Adrenal gland (tissue), 5 donors: ENCODE data around the gene PFN1.

Experiments used
- POLR2A ChIP-seq, 2 donors: fragments of 450-650 bp; IDR thresholded peaks; one replicate each; pipeline ENCODE4 v1.6.1; 2017; ENCODE audit warnings: antibody characterized with exemption in 2 of 2, mild to moderate bottlenecking in 2 of 2, moderate library complexity in 1 of 2
- TF ChIP-seq, protein P1 (sequence below), 6 experiments: fragments of 450-650 bp in 4 of 6; fragments of 200-600 bp in 2 of 6; sonication (generic) in 1 of 6; IDR thresholded peaks; 1 replicate in 5 of 6; 2 replicates in 1 of 6; pipeline versions ENCODE4 v1.5.1 to v1.8.0; 2016 to 2021; ENCODE audit warnings: antibody characterized with exemption in 6 of 6, mild to moderate bottlenecking in 2 of 6, moderate library complexity in 1 of 6
- donor health status: DM: no; HTN: no; CAD: no.

GRCh38 chr17:4959261-4959965 is 11.1 kb upstream of the PFN1 start:
- TF ChIP-seq, protein P1, sequence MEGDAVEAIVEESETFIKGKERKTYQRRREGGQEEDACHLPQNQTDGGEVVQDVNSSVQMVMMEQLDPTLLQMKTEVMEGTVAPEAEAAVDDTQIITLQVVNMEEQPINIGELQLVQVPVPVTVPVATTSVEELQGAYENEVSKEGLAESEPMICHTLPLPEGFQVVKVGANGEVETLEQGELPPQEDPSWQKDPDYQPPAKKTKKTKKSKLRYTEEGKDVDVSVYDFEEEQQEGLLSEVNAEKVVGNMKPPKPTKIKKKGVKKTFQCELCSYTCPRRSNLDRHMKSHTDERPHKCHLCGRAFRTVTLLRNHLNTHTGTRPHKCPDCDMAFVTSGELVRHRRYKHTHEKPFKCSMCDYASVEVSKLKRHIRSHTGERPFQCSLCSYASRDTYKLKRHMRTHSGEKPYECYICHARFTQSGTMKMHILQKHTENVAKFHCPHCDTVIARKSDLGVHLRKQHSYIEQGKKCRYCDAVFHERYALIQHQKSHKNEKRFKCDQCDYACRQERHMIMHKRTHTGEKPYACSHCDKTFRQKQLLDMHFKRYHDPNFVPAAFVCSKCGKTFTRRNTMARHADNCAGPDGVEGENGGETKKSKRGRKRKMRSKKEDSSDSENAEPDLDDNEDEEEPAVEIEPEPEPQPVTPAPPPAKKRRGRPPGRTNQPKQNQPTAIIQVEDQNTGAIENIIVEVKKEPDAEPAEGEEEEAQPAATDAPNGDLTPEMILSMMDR (IDR thresholded peaks at IDR 0.05): no peak
- TF ChIP-seq POLR2A (IDR thresholded peaks at IDR 0.05): no peak
